Tibial nerve (tissue), 4 donors: ENCODE measurements around the gene NYNRIN. TPM values are rescaled to one million over a fixed set of nuclear protein-coding genes. Genes with fewer than 3 reads are reported as not detected.

Source experiments
- DNase-seq, 2 donors: peaks; one replicate each; pipeline ENCODE4 v3.0.0-alpha.2; 2019; ENCODE audit warnings: low spot score in 2 of 2
- H3K27ac ChIP-seq, 4 donors: fragments of 200-600 bp; sonication (generic) in 3 of 4; one replicate each; pipeline ENCODE4 v1.5.1; 2017 to 2019; ENCODE audit warnings: mild to moderate bottlenecking in 1 of 4
- H3K27me3 ChIP-seq, 2 donors: fragments of 200-600 bp; sonication (generic) in 1 of 2; one replicate each; pipeline versions ENCODE4 v1.5.1 to v1.6.0; 2017 to 2019
- H3K36me3 ChIP-seq, 3 donors: fragments of 200-600 bp; sonication (generic); one replicate each; pipeline ENCODE4 v1.5.1; 2018 to 2019
- H3K4me1 ChIP-seq, 4 donors: fragments of 200-600 bp; sonication (generic) in 3 of 4; one replicate each; pipeline ENCODE4 v1.5.1; 2017 to 2019
- H3K4me3 ChIP-seq, 4 donors: fragments of 200-600 bp; sonication (generic) in 3 of 4; one replicate each; pipeline ENCODE4 v1.5.1; 2017 to 2019; ENCODE audit warnings: mild to moderate bottlenecking in 1 of 4, moderate library complexity in 1 of 4
- H3K9me3 ChIP-seq, 4 donors: fragments of 200-600 bp; sonication (generic) in 3 of 4; one replicate each; pipeline ENCODE4 v1.5.1; 2017 to 2019
- EP300 ChIP-seq, 2 donors: sonication (generic); formaldehyde crosslinking; IDR thresholded peaks; one replicate each; pipeline ENCODE4 v1.6.1; 2017; ENCODE audit warnings: antibody characterized with exemption in 2 of 2, mild to moderate bottlenecking in 1 of 2
- POLR2A ChIP-seq, 2 donors: fragments of 450-650 bp; IDR thresholded peaks; one replicate each; pipeline ENCODE4 v1.6.1; 2017; ENCODE audit warnings: antibody characterized with exemption in 2 of 2, mild to moderate bottlenecking in 2 of 2, moderate library complexity in 2 of 2
- WGBS, 2 donors: methylation state at CpG; one replicate each; pipeline ENCODE4 v1.1.5; 2018; 5-methylcytosine and 5-hydroxymethylcytosine counted together
- total RNA-seq, 4 donors: library from RNA; depleted of rRNA; stranded (reverse); fragments of >200 nt; gene quantifications; one replicate each; pipeline ENCODE4 v1.1.0, GENCODE V29; 2016
- TF ChIP-seq, protein P1 (sequence below), 5 experiments: fragments of 200-600 bp in 3 of 5; fragments of 450-650 bp in 2 of 5; sonication (generic) in 3 of 5; IDR thresholded peaks; one replicate each; pipeline ENCODE4 v1.5.1; 2016 to 2019; ENCODE audit warnings: antibody characterized with exemption in 5 of 5, mild to moderate bottlenecking in 3 of 5, moderate library complexity in 2 of 5

Gene NYNRIN
- total RNA-seq, 4 donors from 2014 or later: 17.4 to 24.7 (median 19.4) TPM

DNA sequence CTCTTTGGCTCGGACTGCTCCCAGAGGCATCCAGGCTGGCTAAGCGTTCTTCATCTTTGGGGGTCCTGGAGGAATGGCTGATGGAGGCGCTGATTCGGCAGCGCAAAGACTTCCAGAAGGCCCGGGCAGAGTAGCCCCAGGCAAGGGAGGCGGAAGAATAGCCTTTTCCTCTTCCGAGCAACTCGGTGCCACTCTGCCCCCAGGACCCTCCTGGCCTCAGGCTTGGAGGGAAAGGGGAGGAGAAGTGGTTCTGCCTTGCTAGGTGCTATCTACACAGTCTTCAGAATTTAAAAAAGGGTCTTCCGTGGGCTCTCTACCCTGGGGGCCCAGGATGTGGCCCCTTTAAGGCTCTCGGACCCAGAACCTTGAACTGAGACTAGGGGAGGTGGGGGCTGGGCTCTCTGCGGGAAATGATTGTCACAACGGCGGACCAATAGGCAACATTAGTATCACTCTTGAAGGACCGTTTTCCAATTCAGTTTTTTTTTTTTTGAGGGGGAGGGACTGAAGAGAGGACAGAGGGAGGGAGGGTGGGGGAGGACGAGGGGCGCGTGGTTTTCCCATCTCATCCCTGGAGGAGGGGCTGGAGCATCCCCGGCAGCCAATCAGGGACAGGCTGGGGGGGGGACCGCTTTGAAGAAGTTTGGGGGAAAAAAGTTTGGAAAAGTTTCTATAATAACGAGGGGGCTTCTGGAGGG lies 31.1 kb upstream of the NYNRIN start, which contains the start of gene NFATC4:
NFATC4 (plus strand) TSS at position 671 of the 698 bp plus-strand sequence. CDS start 157 bp downstream, outside the sequence.
- Histone ChIP-seq H3K27ac (peak within 1 kb of the TSS; percentile 86 to 94 (median 90)), H3K27me3 (no peaks in the 10 kb centered on the region), H3K36me3 (peaks cover 0 to 12% (median 0%) of the 10 kb centered on the region in 3 donors), H3K4me1 (peaks cover 0 to 51% (median 11%) of the 10 kb centered on the region in 4 donors), H3K4me3 (peak within 1 kb of the TSS; percentile 45 to 63 (median 52)), H3K9me3 (no peaks in the 10 kb centered on the region)
- DNase-seq: peak; percentile 63 to 91
- TF ChIP-seq POLR2A (IDR thresholded peaks at IDR 0.05): peak in 1 of 2 donors; percentile 18
- TF ChIP-seq, protein P1, sequence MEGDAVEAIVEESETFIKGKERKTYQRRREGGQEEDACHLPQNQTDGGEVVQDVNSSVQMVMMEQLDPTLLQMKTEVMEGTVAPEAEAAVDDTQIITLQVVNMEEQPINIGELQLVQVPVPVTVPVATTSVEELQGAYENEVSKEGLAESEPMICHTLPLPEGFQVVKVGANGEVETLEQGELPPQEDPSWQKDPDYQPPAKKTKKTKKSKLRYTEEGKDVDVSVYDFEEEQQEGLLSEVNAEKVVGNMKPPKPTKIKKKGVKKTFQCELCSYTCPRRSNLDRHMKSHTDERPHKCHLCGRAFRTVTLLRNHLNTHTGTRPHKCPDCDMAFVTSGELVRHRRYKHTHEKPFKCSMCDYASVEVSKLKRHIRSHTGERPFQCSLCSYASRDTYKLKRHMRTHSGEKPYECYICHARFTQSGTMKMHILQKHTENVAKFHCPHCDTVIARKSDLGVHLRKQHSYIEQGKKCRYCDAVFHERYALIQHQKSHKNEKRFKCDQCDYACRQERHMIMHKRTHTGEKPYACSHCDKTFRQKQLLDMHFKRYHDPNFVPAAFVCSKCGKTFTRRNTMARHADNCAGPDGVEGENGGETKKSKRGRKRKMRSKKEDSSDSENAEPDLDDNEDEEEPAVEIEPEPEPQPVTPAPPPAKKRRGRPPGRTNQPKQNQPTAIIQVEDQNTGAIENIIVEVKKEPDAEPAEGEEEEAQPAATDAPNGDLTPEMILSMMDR (IDR thresholded peaks at IDR 0.05): no peak
- peak in 1 of 2 donors; percentile 35 for TF ChIP-seq EP300 (IDR thresholded peaks at IDR 0.05)
- WGBS, 2 donors: 1 to 7% methylated on average over 18 to 21 of the region's 21 CpGs

GRCh38 chr14:24368212-24368561 lies 30.6 kb upstream of the NYNRIN start:
- DNase-seq: no peak
- 2 to 3% methylated on average over 14 to 15 of the region's 15 CpGs for WGBS, 2 donors
- no peak for TF ChIP-seq EP300 (IDR thresholded peaks at IDR 0.05)
- TF ChIP-seq, protein P1 (IDR thresholded peaks at IDR 0.05): no peak
- no peak for TF ChIP-seq POLR2A (IDR thresholded peaks at IDR 0.05)
- no peaks in the 10 kb centered on the region for H3K27me3 ChIP-seq
- peaks cover 0 to 51% (median 11%) of the 10 kb centered on the region in 4 donors for H3K4me1 ChIP-seq
- peak overlapping the region; percentile 86 to 94 (median 90) for H3K27ac ChIP-seq
- H3K4me3 ChIP-seq: peak overlapping the region; percentile 45 to 63 (median 52)
- no peaks in the 10 kb centered on the region for H3K9me3 ChIP-seq
- peaks cover 0 to 17% (median 0%) of the 10 kb centered on the region in 3 donors for H3K36me3 ChIP-seq

GRCh38 chr14:24368562-24369252 lies 30.1 kb upstream of the NYNRIN start:
- peak overlapping the region; percentile 86 to 94 (median 90) for H3K27ac ChIP-seq
- no peaks in the 10 kb centered on the region for H3K27me3 ChIP-seq
- TF ChIP-seq POLR2A (IDR thresholded peaks at IDR 0.05) (peak in 1 of 2 donors; percentile 45), EP300 (IDR thresholded peaks at IDR 0.05) (no peak)
- TF ChIP-seq, protein P1 (IDR thresholded peaks at IDR 0.05): peak in 1 of 5 experiments; percentile 8
- H3K4me1 ChIP-seq: peaks cover 0 to 51% (median 11%) of the 10 kb centered on the region in 4 donors
- WGBS, 2 donors: 11 to 14% methylated on average over 10 to 22 of the region's 52 CpGs
- peaks cover 0 to 23% (median 0%) of the 10 kb centered on the region in 3 donors for H3K36me3 ChIP-seq
- peak; percentile 25 to 39 for DNase-seq
- H3K4me3 ChIP-seq: peak overlapping the region; percentile 45 to 63 (median 52)
- H3K9me3 ChIP-seq: no peaks in the 10 kb centered on the region

DNA sequence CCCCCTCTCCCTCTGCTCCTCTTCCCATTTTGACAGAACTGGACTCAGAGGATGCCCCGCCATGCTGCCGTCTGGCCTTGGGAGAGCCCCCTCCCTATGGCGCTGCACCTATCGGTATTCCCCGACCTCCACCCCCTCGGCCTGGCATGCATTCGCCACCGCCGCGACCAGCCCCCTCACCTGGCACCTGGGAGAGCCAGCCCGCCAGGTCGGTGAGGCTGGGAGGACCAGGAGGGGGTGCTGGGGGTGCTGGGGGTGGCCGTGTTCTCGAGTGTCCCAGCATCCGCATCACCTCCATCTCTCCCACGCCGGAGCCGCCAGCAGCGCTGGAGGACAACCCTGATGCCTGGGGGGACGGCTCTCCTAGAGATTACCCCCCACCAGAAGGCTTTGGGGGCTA lies 29.3 kb upstream of the NYNRIN start:
- peaks cover 0 to 30% (median 0%) of the 10 kb centered on the region in 3 donors for H3K36me3 ChIP-seq
- no peak for TF ChIP-seq EP300 (IDR thresholded peaks at IDR 0.05)
- TF ChIP-seq, protein P1 (IDR thresholded peaks at IDR 0.05): no peak
- TF ChIP-seq POLR2A (IDR thresholded peaks at IDR 0.05): no peak
- no peaks in the 10 kb centered on the region for H3K27me3 ChIP-seq
- peak overlapping the region in 3 of 4 donors; percentile 86 to 94 (median 94) for H3K27ac ChIP-seq
- peak overlapping the region in 1 of 4 donors; percentile 63 for H3K4me3 ChIP-seq
- peaks cover 0 to 51% (median 11%) of the 10 kb centered on the region in 4 donors for H3K4me1 ChIP-seq
- DNase-seq: no peak
- 77 to 80% methylated on average over 18 to 20 of the region's 20 CpGs for WGBS, 2 donors
- no peaks in the 10 kb centered on the region for H3K9me3 ChIP-seq
